NCI-H82 (cell line): ENCODE measurements around the gene PPP2R5E.

Experiments
- DNase-seq: peaks from one replicate; lab custom pipeline; 2025; lab: John Stamatoyannopoulos, UW

Gene PPP2R5E

GRCh38 chr14:63432228-63432627 is 110.9 kb downstream of the PPP2R5E start:
- no peak for DNase-seq

DNA sequence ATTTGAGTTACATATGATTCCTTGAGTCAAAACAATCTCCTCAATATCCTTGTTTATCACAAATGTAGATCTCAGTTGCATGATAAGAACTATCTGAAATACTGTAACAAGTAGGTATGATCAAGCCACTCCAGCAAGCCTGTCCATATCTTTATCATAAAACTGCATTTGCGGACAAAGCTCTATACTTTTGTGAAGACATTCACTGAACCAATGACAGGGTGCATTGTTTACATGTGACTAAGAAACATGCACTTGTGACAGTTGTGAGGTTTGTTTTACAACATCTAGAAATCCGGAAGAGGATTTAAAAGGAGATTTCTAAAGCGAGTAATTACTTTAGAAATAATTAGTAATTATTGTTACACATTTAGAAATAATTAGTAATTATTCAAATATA is 111.7 kb downstream of the PPP2R5E start:
- DNase-seq, result no peak

DNA sequence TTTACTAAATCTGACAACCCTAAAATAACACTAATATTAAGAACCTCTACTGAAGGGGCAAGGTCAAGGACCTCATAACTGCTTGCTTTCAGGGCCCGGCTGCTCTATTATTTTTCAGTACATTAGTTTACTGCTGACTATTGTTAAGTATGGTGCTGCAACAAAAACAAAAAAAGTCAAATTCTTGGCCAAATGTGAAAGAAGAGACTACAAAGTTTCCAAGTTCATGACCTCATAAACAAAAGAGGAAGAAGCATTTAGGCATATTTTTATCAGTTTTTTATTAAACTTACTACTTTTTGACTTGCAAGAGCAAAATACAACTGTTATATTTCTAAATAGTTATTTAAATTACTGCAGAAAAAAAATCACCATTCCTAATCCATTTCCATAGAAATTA is 114.7 kb downstream of the PPP2R5E start:
- DNase-seq, result no peak

DNA sequence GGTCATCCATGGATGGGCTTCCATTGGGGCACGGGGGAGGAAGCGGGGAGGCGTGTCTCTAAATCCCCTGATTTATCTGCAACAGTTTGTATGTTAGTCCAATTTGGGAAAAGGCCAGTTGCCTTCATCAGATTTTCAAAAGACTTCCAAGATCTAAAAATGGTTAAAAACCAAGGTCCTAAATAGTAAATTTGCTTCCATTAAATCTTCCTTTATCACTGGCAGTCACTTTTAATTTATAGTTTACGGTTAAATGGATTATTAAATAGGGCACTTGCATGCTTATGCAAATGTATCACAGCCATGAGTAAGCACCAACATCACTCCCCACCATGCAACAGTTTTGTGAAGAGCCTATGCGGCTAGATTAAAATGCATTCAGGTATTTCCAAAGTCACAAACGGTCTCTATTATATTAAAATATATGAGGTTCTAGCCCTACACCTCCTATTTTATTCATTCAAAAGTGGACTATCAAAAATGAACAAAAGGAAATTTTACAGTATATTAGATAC is 116.3 kb downstream of the PPP2R5E start:
- peak; percentile 37 for DNase-seq

DNA sequence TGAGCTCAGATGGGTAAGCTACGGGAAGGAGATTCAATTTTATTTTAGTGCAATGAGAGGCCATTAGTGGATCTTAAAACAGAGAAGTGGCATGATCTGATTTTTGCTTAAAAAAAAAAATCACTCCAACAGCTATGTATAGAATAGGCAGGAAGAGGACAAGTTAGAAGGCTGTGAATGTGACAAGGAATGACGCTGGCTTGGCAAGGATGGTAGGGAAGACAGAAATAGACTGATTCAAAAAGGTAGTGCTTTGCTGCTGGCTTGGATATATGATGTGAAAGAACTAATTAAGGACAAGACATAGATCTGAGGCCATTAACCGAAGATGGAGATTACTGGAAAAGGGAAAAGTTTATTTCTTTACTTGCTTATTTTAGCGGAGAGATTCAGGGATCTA is 119.3 kb downstream of the PPP2R5E start:
- DNase-seq, result no peak

DNA sequence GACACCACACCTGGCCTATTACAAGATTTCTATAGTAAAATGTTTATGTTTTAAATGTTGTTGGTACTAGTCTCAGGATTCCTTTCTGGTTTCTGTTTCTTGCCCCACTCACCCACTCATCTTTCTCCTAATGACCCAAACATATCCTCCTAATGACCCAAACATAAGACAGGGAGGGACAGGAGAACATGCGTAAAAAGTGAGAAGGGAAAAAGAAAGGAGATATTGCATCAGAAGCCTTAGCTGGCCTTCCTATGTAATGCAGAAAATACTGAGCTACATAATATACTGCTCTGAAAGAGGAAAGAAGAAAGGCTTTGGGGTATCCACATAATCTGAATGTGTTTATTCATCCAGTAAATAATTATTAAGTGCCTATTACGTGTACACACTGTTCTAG is 119.8 kb downstream of the PPP2R5E start:
- no peak for DNase-seq

DNA sequence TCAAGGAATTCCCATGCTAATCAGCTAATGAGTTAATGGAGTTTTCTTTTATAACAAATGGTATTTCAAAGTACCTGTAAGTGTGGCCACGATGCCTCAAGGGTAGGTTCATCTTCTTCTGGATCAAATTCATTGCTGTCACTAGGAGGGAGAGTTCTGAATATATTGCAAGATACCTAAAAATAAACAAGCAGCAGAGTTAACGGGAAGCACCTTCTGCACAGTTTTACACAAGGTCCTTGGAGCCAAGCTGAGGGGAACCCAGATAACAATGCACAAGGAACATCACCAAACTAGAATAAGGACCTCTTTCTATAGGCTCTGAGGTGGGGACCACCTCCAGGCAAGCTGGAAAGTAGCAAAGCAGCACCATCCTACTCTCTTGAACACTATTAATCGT is 121.3 kb downstream of the PPP2R5E start:
- no peak for DNase-seq

DNA sequence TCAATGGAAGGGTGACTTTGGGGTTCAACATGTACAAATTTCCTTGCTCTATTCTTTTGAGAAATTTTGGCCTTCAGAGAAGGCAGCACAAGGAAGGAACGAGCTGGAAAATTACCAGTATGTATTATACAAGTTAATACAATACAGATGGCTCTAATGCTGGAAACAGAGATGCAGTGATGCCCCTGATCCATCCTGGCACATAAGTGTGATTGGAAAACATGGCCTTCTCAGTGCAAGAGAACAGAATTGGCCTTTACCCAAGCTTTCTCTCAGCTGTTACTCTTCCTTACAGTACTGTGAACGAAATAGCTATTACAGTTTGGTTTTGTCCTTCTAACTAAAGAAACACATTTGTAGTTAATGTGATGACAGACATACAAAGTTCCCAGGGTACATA is 122.0 kb downstream of the PPP2R5E start:
- no peak for DNase-seq

DNA sequence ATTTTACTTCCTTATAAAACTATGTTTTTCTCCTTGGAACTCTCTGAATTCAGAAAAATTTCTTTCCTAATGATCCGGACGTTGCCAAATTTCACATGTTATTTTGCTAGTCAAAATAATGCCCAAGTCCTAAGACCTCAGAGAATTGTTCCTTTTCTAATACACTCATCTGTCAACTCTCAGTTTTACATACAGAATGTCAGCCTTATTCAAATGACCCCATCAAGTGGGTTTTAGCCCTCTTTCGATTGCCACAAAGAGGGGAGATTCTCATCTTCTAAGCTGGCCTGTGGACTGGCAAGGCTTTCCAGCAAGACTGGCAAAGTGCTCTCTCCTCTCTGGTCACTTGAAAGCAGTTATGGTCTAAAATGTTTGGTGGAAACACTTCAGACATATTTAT is 125.2 kb downstream of the PPP2R5E start:
- no peak for DNase-seq

- DNase-seq, result no peak
These were observed 130.2 kb downstream of the PPP2R5E start for GRCh38 chr14:63413009-63413408.

DNA sequence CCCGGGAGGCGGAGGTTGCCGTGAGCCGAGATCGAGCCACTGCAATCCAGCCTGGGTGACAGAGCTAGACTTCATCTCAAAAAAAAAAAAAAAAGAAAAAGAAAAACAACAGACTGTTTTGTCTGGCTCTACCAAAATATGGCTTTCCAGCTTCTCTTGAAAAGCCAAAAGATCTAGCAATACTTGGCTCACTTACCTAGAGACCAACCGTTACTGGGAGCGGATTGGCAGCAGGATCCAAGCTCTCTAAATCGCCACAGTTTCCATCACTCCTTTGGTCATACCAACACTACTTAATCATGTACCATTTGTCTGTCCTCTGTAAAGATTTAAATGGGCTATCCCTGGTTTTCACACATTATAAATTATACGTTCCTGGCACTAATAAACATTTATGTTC is 136.8 kb downstream of the PPP2R5E start:
- no peak for DNase-seq

GRCh38 chr14:63405715-63406114 is 137.5 kb downstream of the PPP2R5E start:
- DNase-seq, result no peak

GRCh38 chr14:63404906-63405305 is 138.3 kb downstream of the PPP2R5E start:
- no peak for DNase-seq

DNA sequence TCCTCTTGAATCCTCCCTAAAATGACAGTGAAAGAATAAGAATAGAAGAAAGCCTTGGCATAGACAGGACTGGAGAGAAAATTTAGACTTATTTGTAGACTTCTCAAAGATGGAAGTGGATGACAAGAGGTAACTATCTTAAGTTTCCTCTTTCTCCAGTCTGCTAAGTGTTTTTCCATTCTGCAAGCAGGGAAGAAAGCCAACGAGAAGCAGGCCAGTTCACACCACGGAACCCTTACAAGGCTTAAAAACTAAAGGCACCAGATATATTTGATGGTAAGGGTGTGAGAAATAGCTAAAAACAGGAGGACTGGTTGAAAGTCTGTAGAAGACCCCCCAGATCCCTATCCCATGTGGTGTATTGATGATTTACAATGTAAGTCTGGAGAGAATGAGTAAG is 141.5 kb downstream of the PPP2R5E start:
- no peak for DNase-seq

DNA sequence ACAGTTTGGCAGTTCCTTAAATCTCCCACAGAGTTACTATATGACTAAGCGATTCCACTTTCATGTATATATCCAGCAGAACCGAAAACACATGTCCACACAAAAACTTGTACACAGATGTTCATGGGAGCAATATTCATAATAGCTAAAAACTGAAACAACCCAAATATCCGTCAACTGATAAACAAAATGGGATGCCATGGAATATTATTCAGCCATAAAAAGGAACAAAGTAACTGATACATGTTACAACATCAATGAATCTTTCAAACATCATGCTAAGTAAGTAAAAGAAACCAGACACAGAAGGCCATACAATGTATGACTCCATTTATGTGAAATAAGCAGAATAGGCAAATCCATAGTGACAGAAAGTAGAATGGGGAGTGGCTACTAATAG is 144.2 kb downstream of the PPP2R5E start:
- no peak for DNase-seq

DNA sequence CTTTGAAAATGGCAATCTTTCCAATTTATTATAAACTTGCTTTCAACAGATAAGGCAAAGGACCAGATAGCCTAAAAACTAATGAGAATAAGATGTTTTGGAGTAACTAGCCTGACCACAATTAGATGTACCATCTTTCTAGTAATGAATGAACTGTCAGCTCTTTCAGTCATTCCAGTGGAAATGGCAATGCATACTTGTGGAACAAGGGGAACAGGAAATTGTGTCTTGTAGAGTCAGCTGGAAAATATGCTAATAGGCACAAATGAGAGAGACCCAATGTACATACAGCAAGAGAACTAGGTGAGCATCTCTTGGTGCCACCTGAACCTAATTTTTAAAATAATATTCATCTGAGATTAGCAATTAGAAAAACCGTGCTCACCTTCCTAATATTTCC is 148.3 kb downstream of the PPP2R5E start:
- DNase-seq, result no peak

DNA sequence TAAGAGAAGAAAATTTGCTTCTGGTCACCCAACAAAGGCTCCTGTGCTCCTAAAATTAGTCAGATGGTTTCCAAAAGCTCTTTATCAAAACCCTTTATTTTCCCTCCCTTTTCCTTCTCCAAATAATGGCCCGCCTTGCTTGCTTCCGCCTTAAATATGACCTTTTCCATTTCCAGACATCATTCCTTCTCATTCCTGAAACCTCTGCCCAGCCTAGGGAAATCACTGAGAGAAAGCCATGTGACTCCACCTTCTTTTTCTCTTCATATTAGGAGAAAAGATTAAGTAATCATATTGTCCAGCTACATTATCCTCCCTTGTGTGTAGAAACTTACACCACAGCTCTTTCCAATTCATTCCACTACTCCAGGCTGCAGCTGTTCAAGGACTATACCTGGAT is 148.7 kb downstream of the PPP2R5E start:
- no peak for DNase-seq

GRCh38 chr14:63393012-63393411 is 150.2 kb downstream of the PPP2R5E start:
- DNase-seq, result no peak

DNA sequence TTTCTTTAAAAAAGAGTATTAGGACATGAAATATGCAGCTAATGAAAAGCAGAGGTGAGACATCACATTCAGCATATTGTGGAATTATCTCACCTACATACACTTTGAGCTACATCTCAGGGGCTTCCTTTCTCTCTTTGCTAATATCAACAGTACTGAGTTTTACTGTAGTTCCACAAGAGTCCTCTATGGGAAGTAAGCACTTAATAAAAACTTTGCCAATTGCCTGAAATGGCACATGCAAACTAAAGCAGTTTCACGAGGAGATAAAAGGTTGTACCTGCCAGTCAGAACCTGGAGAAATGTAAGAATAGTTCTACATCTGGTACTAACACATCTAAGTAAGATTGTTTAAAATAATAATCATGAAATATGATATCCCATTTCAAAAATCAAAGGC is 150.9 kb downstream of the PPP2R5E start:
- no peak for DNase-seq

DNA sequence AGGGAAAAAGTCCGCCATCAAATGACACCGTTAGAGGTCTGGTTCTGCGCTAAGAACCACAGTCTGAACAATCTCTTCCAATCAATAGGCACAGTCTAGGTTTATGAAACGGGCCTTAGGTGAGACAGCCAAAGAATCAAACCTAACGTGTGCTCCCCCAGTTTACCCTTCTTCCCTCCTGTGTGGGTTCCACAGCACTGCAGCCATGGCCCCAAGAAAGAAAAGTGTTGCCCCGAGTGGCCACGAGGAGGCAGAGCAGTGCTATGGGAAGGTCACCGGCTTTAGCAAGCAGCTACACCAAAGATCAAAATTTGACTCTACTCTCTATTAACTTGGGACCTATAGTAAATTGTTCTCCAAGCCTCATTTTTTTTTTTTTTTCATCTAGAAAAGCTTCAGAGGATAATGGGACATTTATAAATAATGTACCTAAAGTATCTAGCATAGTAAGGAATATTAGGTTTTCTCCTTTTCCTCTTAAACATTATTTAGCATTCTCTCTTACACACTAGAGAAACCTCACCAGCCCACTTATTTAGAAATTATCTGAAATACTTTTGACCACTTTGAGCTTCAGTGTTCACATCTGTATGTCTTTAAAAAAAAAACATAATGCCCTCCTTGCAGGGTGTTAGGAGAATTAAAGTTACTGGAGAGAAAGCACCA is 154.3 kb downstream of the PPP2R5E start:
- peak; percentile 66 for DNase-seq

DNA sequence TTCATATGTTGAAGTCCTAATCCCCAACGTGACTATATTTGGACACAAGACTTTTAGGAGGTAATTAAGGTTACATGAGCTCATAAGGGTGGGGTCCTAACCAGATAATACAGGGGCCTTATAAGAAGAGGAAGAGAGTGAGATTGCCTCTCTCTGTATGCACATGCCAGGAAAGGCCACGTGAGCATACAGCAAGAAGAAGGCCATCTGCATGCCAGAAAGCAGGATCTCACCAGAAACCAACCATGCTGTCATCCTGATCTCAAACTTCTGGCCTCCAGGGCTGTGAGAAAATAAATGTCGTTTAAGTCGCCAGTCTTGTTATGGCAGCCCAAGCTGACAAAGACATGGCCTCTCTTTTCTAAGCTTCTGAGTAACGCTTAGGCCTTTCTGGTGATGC is 155.5 kb downstream of the PPP2R5E start:
- no peak for DNase-seq

- no peak for DNase-seq
These were observed 159.3 kb downstream of the PPP2R5E start for GRCh38 chr14:63383776-63384367.

DNA sequence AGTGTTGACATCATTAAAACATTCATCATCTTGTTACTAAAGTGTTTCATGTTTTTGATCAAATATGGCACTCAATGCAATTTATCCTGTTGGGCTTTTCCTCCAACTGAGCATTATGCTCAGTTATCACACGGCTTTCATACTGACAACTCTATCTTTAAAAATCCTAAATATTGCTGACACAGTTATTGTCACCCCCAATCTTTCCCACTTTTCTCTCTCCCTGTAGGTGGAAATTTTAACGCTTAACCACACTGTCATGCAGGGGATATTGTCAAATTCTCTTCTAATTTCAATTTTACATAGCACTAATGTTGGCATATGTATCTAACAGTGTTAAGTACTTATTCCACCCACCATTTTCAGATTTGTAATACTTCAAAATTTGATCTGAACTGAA is 164.7 kb downstream of the PPP2R5E start:
- DNase-seq, result no peak

DNA sequence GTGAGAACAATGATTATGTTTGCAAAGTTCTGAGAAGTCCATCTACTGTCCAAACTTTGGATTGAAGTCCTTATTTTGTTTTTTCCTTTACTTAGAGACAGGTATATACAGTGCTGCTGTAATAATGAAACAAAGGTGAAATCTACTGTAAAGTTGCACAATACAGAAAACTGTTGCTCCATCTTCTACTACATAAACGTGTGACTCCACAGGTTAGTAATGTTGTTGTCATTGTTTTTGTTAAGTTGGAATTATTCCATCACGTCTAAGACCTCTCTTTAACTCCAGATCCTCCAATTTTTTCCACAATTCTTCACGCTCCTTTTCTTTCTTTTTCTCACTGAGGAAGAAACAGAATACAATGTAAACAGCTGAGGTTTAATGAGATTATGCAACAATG is 167.4 kb downstream of the PPP2R5E start:
- no peak for DNase-seq
